D341Med (cell line): Measurements from ENCODE around the gene MSLN.

Source experiments
- DNase-seq: peaks from one replicate; pipeline ENCODE4 v3.0.0; 2012; ENCODE audit warnings: low spot score

MSLN gene

GRCh38 chr16:807347-808084, 47.0 kb downstream of the MSLN start:
- peak; percentile 91 for DNase-seq

DNA sequence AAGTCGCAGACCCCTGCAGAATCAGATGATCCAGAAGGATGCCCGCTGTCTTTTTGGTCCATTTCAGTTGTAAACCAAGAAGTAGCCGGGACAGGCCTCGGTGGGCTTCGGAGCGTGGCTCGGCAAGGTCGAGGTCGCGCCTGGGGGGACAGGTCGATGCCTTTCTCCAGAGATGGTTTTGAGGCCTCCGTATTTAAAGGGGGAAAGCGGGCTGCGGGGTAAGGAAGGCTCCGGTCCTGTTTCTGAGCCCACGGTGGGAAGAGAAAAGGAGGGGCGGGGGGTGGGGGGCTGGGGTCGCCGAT, 47.5 kb downstream of the MSLN start:
- no peak for DNase-seq

- peak; percentile 88 for DNase-seq
These were observed 52.8 kb downstream of the MSLN start for GRCh38 chr16:813204-813915.

DNA sequence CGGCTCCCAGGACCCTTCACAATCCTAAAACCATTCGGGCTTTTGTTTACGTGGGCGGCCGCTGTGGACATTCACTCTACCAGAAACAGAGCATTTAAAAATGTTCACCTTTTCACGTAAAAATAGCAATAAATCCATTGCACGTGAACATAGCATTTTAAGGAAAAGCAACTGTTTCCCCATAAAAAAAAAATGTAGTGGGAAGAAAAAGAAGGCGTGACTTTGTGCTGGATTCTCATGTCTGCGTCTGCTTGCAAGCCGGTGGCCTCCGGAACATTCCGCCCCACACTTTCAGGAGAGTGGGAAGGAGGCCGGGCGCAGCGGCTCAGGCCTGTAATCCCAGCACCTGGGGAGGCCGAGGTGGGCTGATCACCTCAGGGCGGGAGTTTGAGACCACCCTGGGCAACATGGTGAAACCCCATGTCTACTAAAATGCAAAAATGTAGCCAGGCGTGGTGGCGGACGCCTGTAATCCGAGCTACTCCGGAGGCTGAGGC, 53.4 kb downstream of the MSLN start:
- DNase-seq = no peak

DNA sequence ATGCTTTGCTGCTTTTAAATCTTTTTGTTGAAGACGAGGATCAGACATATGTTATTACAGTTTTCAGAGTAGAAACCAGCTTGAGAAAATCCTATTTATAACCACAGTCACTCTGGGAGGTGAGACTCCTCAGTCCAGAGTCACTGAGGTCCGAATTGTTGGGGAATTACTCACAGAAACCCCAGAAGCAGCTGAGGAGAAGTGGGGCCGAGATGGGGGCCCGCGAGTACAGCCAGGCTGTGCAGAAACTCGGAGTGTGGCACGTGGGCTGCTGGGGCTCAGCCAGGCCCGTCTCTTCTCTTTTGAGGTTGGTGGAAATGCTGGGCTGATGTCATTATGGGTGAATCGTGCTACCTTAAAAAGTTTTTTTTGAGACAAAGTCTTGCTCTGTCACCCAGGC, 54.4 kb downstream of the MSLN start:
- DNase-seq = no peak

DNA sequence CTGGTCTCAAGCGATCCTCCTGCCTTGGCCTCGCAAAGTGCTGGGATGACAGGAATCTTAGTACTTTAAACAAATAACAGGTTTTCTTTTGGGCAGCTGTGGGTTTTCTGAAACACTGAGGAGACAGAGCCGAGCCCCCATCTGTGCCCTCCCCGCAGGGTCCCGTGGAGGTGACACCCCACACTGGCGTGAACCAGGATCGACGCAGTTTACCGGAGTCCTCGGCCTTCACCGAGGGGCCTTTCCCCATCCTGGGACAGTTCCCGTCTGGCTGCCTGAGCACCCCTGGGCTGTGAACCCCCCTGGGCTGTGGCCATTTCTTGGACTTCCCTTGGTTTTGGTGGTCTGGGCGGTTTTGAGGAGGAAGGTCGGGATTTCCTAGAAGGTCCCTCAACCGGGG, 55.3 kb downstream of the MSLN start:
- no peak for DNase-seq

DNA sequence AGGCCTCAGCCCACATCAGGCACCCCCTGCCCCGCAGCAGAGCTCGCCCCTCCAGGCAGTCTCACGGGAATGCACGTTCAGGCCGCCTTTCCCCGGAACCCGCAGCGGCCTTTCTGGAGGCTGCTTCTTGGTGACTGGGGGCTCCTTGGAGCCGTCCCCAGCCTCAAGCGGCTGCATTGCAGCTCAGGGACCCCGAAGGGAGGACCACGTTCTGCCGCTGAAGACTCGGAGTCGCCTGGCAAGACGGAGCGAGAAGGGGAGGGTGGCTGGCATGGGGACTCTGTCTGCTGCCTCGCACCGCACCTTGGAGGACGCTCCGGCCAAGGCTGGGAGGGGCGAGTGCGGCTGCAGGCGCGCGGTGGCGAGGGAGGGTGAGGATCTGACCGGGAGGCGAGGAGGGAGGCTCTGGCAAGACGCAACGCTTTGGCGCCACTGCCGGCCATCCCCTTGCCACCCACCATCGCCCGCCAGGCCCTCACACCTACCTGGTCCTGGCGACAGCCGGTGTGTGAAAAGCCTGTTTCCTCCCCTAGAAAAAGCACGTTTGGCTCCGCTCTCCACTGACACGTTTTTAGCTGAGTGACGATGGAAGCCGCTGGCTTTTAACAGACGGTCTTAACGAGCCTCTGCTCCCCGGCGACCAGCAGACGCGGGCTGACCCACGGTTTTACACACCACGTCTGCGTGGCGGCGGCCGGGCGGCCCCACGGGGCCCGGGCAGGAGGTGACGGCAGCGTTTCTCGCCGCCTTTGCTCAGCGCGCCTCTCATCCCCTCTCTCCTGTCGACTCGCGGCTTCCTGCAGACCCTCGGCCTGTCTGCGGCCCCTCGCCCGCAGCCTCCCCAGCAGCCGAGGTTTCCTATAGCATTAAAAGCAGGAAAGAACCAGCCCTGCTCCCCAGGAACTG, 56.7 kb downstream of the MSLN start:
- no peak for DNase-seq

DNA sequence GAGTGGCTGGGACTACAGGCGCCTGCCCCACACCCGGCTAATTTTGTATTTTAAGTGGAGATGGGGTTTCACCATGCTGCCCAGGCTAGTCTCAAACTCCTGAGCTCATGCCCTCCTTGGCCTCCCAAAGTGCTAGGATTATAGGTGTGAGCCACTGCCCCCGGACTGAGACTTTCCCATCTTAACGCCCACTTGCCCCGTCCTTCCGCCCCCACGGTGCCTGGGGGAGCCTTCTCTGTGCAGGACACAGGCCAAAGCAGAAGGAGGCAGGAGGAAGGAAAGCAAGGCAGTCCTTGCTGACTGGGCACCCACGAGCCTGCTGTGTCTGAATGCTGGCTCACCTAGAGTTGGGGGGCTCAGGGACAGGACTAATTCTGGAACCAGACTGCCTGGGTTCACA, 57.6 kb downstream of the MSLN start:
- DNase-seq = no peak
